Mesendoderm (in vitro differentiated cells): Measurements from ENCODE around the gene GRAMD4.
A peak's percentile ranks its signal among the peaks of the same experiment; 100 is the strongest.

Source experiments
- DNase-seq: peaks from one replicate; pipeline ENCODE4 v3.0.0; 2013
- H2AK5ac ChIP-seq: 2 replicates; pipeline ENCODE4 v1.6.1; 2013; ENCODE audit warnings: low read length, inconsistent platforms
- H2BK120ac ChIP-seq: 2 replicates; pipeline ENCODE4 v1.6.1; 2013; ENCODE audit warnings: low read depth, mild to moderate bottlenecking, low read length, moderate library complexity, mixed read lengths
- H2BK15ac ChIP-seq: replicated peaks from 2 replicates; pipeline ENCODE4 v1.6.1; 2013; ENCODE audit warnings: low read depth, mild to moderate bottlenecking, moderate library complexity
- H2BK5ac ChIP-seq: 2 replicates; pipeline ENCODE4 v1.6.1; 2013; ENCODE audit warnings: low read length, inconsistent platforms
- H3K18ac ChIP-seq: 2 replicates; pipeline ENCODE4 v1.6.1; 2013; ENCODE audit warnings: mild to moderate bottlenecking, low read length, mixed read lengths
- H3K23ac ChIP-seq: one replicate; pipeline ENCODE4 v1.6.1; 2013; ENCODE audit warnings: low read length
- H3K27ac ChIP-seq: 2 replicates; pipeline ENCODE4 v1.5.1; 2013; ENCODE audit warnings: low read depth, mild to moderate bottlenecking, inconsistent platforms, low read length, moderate library complexity
- H3K27me3 ChIP-seq: 2 replicates; pipeline ENCODE4 v1.6.1; 2013; ENCODE audit warnings: low read length, control low read depth, mild to moderate bottlenecking, inconsistent platforms; ENCODE audit not compliant: insufficient read depth, poor library complexity
- H3K36me3 ChIP-seq: 2 replicates; pipeline ENCODE4 v1.6.1; 2013; ENCODE audit warnings: low read length, inconsistent platforms; ENCODE audit not compliant: control insufficient read depth, insufficient read depth
- H3K4ac ChIP-seq: one replicate; pipeline ENCODE4 v1.6.1; 2013; ENCODE audit warnings: low read depth, mild to moderate bottlenecking, low read length, moderate library complexity
- H3K4me1 ChIP-seq: 2 replicates; pipeline ENCODE4 v1.6.1; 2013; ENCODE audit warnings: low read depth, low read length, inconsistent platforms; ENCODE audit not compliant: control insufficient read depth
- H3K4me2 ChIP-seq: 2 replicates; pipeline ENCODE4 v1.6.1; 2013; ENCODE audit warnings: low read length
- H3K4me3 ChIP-seq: 2 replicates; pipeline ENCODE4 v1.5.1; 2013; ENCODE audit warnings: mild to moderate bottlenecking, low read length
- H3K56ac ChIP-seq: one replicate; pipeline ENCODE4 v1.6.1; 2013; ENCODE audit warnings: low read length
- H3K79me1 ChIP-seq: 2 replicates; pipeline ENCODE4 v1.6.1; 2013; ENCODE audit warnings: low read length, inconsistent platforms
- H3K79me2 ChIP-seq: 2 replicates; pipeline ENCODE4 v1.6.1; 2013; ENCODE audit warnings: mild to moderate bottlenecking, low read length; ENCODE audit not compliant: control insufficient read depth, insufficient read depth
- H3K9ac ChIP-seq: 2 replicates; pipeline ENCODE4 v1.6.1; 2013; ENCODE audit warnings: low read length, inconsistent platforms
- H4K5ac ChIP-seq: one replicate; pipeline ENCODE4 v1.6.1; 2013; ENCODE audit warnings: low read length
- H4K8ac ChIP-seq: one replicate; pipeline ENCODE4 v1.6.1; 2013; ENCODE audit warnings: low read depth, mild to moderate bottlenecking, control low read depth, low read length, moderate library complexity
- WGBS: extraction: QIAGEN DNeasy Blood & Tissue Kit; methylation state at CpG from one replicate; pipeline ENCODE4 v1.1.7; 2013; ENCODE audit warnings: low lambda C conversion rate, missing lambda C conversion rate; ENCODE audit not compliant: insufficient coverage; ENCODE audit errors: extremely low coverage; 5-methylcytosine and 5-hydroxymethylcytosine counted together

The GRAMD4 gene

GRCh38 chr22:46594947-46595298 is 25.3 kb upstream of the GRAMD4 start:
- Histone ChIP-seq H3K79me1 (no peaks in the 10 kb centered on the region), H4K5ac (no peak overlapping the region), H3K4ac (no peak overlapping the region), H3K27me3 (no peaks in the 10 kb centered on the region), H3K56ac (no peak overlapping the region), H3K4me1 (no peaks in the 10 kb centered on the region), H3K18ac (no peak overlapping the region), H4K8ac (no peak overlapping the region), H2BK5ac (no peak overlapping the region), H2BK120ac (no peak overlapping the region), H3K4me3 (no peak overlapping the region), H2BK15ac (no peak overlapping the region), H3K9ac (no peak overlapping the region), H2AK5ac (no peak overlapping the region), H3K79me2 (no peaks in the 10 kb centered on the region), H3K36me3 (no peaks in the 10 kb centered on the region), H3K23ac (no peak overlapping the region), H3K27ac (no peak overlapping the region), H3K4me2 (no peak overlapping the region)
- no CpG with 5 or more reads among the region's 17 CpGs for WGBS
- DNase-seq: no peak

DNA sequence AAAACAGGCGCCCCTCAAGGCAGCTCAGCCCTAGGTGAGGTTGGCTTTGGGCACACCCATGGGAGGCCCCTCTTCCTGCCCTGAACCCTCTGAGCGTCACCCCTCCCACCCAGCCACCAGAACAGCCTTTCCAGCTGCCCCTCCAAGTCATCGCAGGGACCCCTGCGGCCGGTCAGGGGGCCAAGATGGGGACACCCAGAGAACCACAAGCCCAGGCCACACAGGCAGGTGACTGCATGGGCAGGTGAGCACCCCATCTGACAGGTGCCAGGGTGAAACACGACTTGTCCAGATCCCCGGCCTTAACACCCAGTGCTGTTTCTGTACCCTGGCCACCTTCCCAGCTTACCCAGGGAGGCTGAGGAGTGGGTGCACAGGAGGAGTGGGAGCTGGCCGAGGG is 24.6 kb upstream of the GRAMD4 start:
- Histone ChIP-seq H3K4me2 (no peak overlapping the region), H3K4me1 (no peaks in the 10 kb centered on the region), H4K8ac (no peak overlapping the region), H3K56ac (no peak overlapping the region), H2BK5ac (no peak overlapping the region), H4K5ac (no peak overlapping the region), H3K79me2 (no peaks in the 10 kb centered on the region), H3K4me3 (no peak overlapping the region), H3K23ac (no peak overlapping the region), H3K4ac (no peak overlapping the region), H2BK120ac (no peak overlapping the region), H3K27me3 (no peaks in the 10 kb centered on the region), H2BK15ac (no peak overlapping the region), H3K36me3 (no peaks in the 10 kb centered on the region), H2AK5ac (no peak overlapping the region), H3K27ac (no peak overlapping the region), H3K18ac (no peak overlapping the region), H3K9ac (no peak overlapping the region), H3K79me1 (peaks cover 1% of the 10 kb centered on the region)
- no CpG with 5 or more reads among the region's 8 CpGs for WGBS
- no peak for DNase-seq

- WGBS: no CpG with 5 or more reads among the region's 10 CpGs
- no peak overlapping the region for H3K56ac ChIP-seq
- DNase-seq: no peak
Measured at GRCh38 chr22:46596032-46596441, 24.1 kb upstream of the GRAMD4 start.

GRCh38 chr22:46596819-46597218 is 23.4 kb upstream of the GRAMD4 start:
- no peak overlapping the region for H3K18ac ChIP-seq
- H3K27me3 ChIP-seq: no peaks in the 10 kb centered on the region
- H2BK5ac ChIP-seq: no peak overlapping the region
- H4K5ac ChIP-seq: no peak overlapping the region
- DNase-seq: peak; percentile 78
- H2BK15ac ChIP-seq: no peak overlapping the region
- no peaks in the 10 kb centered on the region for H3K4me1 ChIP-seq
- H3K23ac ChIP-seq: no peak overlapping the region
- H3K4ac ChIP-seq: no peak overlapping the region
- no peaks in the 10 kb centered on the region for H3K79me2 ChIP-seq
- no peak overlapping the region for H2AK5ac ChIP-seq
- H3K4me2 ChIP-seq: no peak overlapping the region
- no peak overlapping the region for H4K8ac ChIP-seq
- H3K36me3 ChIP-seq: no peaks in the 10 kb centered on the region
- H3K56ac ChIP-seq: no peak overlapping the region
- H2BK120ac ChIP-seq: no peak overlapping the region
- WGBS: no CpG with 5 or more reads among the region's 7 CpGs
- H3K27ac ChIP-seq: no peak overlapping the region
- H3K4me3 ChIP-seq: no peak overlapping the region
- H3K9ac ChIP-seq: no peak overlapping the region
- H3K79me1 ChIP-seq: peaks cover 1% of the 10 kb centered on the region

More at GRCh38 chr22:46596032-46596441, 24.1 kb upstream of the GRAMD4 start:
- H3K4me2 ChIP-seq: no peak overlapping the region
- no peak overlapping the region for H3K27ac ChIP-seq
- H3K36me3 ChIP-seq: no peaks in the 10 kb centered on the region
- H4K5ac ChIP-seq: no peak overlapping the region
- no peak overlapping the region for H2BK15ac ChIP-seq
- no peak overlapping the region for H2BK120ac ChIP-seq
- H3K79me2 ChIP-seq: no peaks in the 10 kb centered on the region
- H3K4me3 ChIP-seq: no peak overlapping the region
- H3K18ac ChIP-seq: no peak overlapping the region
- peaks cover 1% of the 10 kb centered on the region for H3K79me1 ChIP-seq
- H2AK5ac ChIP-seq: no peak overlapping the region
- H2BK5ac ChIP-seq: no peak overlapping the region
- H4K8ac ChIP-seq: no peak overlapping the region
- no peak overlapping the region for H3K4ac ChIP-seq
- H3K4me1 ChIP-seq: no peaks in the 10 kb centered on the region
- no peak overlapping the region for H3K9ac ChIP-seq
- H3K23ac ChIP-seq: no peak overlapping the region
- H3K27me3 ChIP-seq: no peaks in the 10 kb centered on the region

GRCh38 chr22:46598224-46598623 is 22.0 kb upstream of the GRAMD4 start:
- DNase-seq: no peak
- H4K5ac ChIP-seq: no peak overlapping the region
- H3K23ac ChIP-seq: no peak overlapping the region
- WGBS: no CpG with 5 or more reads among the region's 7 CpGs
- no peaks in the 10 kb centered on the region for H3K4me1 ChIP-seq
- no peak overlapping the region for H2AK5ac ChIP-seq
- H3K36me3 ChIP-seq: no peaks in the 10 kb centered on the region
- no peak overlapping the region for H2BK120ac ChIP-seq
- no peak overlapping the region for H4K8ac ChIP-seq
- H3K79me1 ChIP-seq: peaks cover 1% of the 10 kb centered on the region
- no peak overlapping the region for H3K9ac ChIP-seq
- H3K56ac ChIP-seq: no peak overlapping the region
- no peak overlapping the region for H3K4ac ChIP-seq
- H3K4me3 ChIP-seq: no peak overlapping the region
- H3K27me3 ChIP-seq: no peaks in the 10 kb centered on the region
- no peak overlapping the region for H2BK5ac ChIP-seq
- no peak overlapping the region for H2BK15ac ChIP-seq
- H3K18ac ChIP-seq: no peak overlapping the region
- H3K27ac ChIP-seq: no peak overlapping the region
- H3K4me2 ChIP-seq: no peak overlapping the region
- no peaks in the 10 kb centered on the region for H3K79me2 ChIP-seq

DNA sequence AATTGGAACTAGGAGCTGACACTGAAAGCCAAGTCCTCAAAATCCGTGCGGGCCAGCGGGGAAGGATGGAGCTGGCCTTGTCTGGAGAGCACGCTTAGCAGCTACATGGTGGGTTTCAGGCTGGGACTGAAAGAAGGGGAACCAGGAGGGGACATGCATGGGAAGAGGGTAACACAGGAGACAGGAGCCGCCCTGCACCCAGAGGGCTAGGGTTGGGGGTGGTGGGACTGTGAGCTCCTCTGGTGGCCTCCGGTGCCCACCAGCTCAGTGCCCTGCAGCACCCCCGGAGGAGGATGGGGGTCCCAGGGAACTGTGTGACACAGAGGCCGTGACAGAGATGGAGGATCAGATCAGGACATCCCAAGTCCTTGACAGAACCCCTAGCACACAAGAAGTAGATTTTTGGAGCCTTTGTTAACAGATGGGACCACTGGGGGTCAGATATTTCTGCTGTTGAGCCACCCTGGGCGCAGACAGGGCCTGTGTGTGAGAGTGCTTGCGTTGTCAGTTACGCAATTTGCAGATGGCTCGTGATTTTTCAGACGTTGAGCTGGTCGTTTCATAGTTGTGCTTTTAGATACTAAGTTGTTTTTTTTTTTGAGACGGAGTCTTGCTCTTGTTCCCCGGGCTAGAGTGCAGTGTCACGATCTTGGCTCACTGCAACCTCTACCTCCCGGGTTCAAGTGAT is 21.3 kb upstream of the GRAMD4 start:
- Histone ChIP-seq H2BK120ac (no peak overlapping the region), H4K8ac (no peak overlapping the region), H2BK5ac (no peak overlapping the region), H3K9ac (no peak overlapping the region), H3K27ac (no peak overlapping the region), H3K4ac (no peak overlapping the region), H4K5ac (no peak overlapping the region), H3K56ac (no peak overlapping the region), H3K27me3 (no peaks in the 10 kb centered on the region), H3K79me2 (no peaks in the 10 kb centered on the region), H2BK15ac (no peak overlapping the region), H3K4me1 (no peaks in the 10 kb centered on the region), H3K79me1 (peaks cover 1% of the 10 kb centered on the region), H3K23ac (no peak overlapping the region), H3K18ac (no peak overlapping the region), H2AK5ac (no peak overlapping the region), H3K4me2 (no peak overlapping the region), H3K36me3 (no peaks in the 10 kb centered on the region), H3K4me3 (no peak overlapping the region)
- DNase-seq: no peak
- WGBS: no CpG with 5 or more reads among the region's 18 CpGs
